Measurements from ENCODE around the gene MBIP. TPM values are rescaled to one million over a fixed set of nuclear protein-coding genes. Genes with fewer than 3 reads are reported as not detected.

MBIP gene
- total and polyA plus RNA-seq, 4 donors: 23.5 to 37.5 (median 28.3) TPM

GRCh38 chr14:36295642-36296627, 24.5 kb downstream of the MBIP start:
- Histone ChIP-seq H3K27ac (ENCODE audit: low read depth, low read length) (no peak overlapping the region), H3K4me3 (ENCODE audit: low read depth, low read length) (no peak overlapping the region), H3K27me3 (ENCODE audit: control insufficient read depth, insufficient read depth, low read length) (no peaks in the 10 kb centered on the region), H3K4me1 (ENCODE audit: control insufficient read depth, insufficient read depth, low read length) (no peaks in the 10 kb centered on the region), H3K36me3 (ENCODE audit: control insufficient read depth, insufficient read depth, low read length) (peaks cover 7% of the 10 kb centered on the region), H3K9me3 (ENCODE audit: control insufficient read depth, insufficient read depth, low read length) (no peaks in the 10 kb centered on the region)
- 100% methylated on average over 2 of the region's 4 CpGs for WGBS (ENCODE audit: insufficient coverage)
- DNase-seq (ENCODE audit: low read depth in 4 of 6, low spot score in 6 of 6): no peak

- no peak for DNase-seq (ENCODE audit: low read depth in 4 of 6, low spot score in 6 of 6)
- peaks cover 7% of the 10 kb centered on the region for H3K36me3 ChIP-seq (ENCODE audit: control insufficient read depth, insufficient read depth, low read length)
- no peak overlapping the region for H3K4me3 ChIP-seq (ENCODE audit: low read depth, low read length)
- no peak overlapping the region for H3K27ac ChIP-seq (ENCODE audit: low read depth, low read length)
- no peaks in the 10 kb centered on the region for H3K27me3 ChIP-seq (ENCODE audit: control insufficient read depth, insufficient read depth, low read length)
- WGBS (ENCODE audit: insufficient coverage): no CpG with 5 or more reads among the region's 4 CpGs
- H3K9me3 ChIP-seq (ENCODE audit: control insufficient read depth, insufficient read depth, low read length): no peaks in the 10 kb centered on the region
- H3K4me1 ChIP-seq (ENCODE audit: control insufficient read depth, insufficient read depth, low read length): no peaks in the 10 kb centered on the region
These were observed 25.9 kb downstream of the MBIP start for GRCh38 chr14:36294543-36294942.

GRCh38 chr14:36293824-36294223, 26.6 kb downstream of the MBIP start:
- Histone ChIP-seq H3K27me3 (ENCODE audit: control insufficient read depth, insufficient read depth, low read length) (no peaks in the 10 kb centered on the region), H3K27ac (ENCODE audit: low read depth, low read length) (no peak overlapping the region), H3K9me3 (ENCODE audit: control insufficient read depth, insufficient read depth, low read length) (no peaks in the 10 kb centered on the region), H3K4me3 (ENCODE audit: low read depth, low read length) (no peak overlapping the region), H3K36me3 (ENCODE audit: control insufficient read depth, insufficient read depth, low read length) (peaks cover 7% of the 10 kb centered on the region), H3K4me1 (ENCODE audit: control insufficient read depth, insufficient read depth, low read length) (no peaks in the 10 kb centered on the region)
- DNase-seq (ENCODE audit: low read depth in 4 of 6, low spot score in 6 of 6): no peak
- WGBS (ENCODE audit: insufficient coverage): no CpG with 5 or more reads among the region's 1 CpG

GRCh38 chr14:36289954-36290353, 30.5 kb downstream of the MBIP start:
- H3K27ac ChIP-seq (ENCODE audit: low read depth, low read length): no peak overlapping the region
- H3K36me3 ChIP-seq (ENCODE audit: control insufficient read depth, insufficient read depth, low read length): no peaks in the 10 kb centered on the region
- H3K4me3 ChIP-seq (ENCODE audit: low read depth, low read length): no peak overlapping the region
- no CpG with 5 or more reads among the region's 1 CpG for WGBS (ENCODE audit: insufficient coverage)
- no peaks in the 10 kb centered on the region for H3K9me3 ChIP-seq (ENCODE audit: control insufficient read depth, insufficient read depth, low read length)
- no peaks in the 10 kb centered on the region for H3K27me3 ChIP-seq (ENCODE audit: control insufficient read depth, insufficient read depth, low read length)
- DNase-seq (ENCODE audit: low read depth in 4 of 6, low spot score in 6 of 6): no peak
- no peaks in the 10 kb centered on the region for H3K4me1 ChIP-seq (ENCODE audit: control insufficient read depth, insufficient read depth, low read length)

- no peak overlapping the region for H3K27ac ChIP-seq (ENCODE audit: low read depth, low read length)
- H3K4me3 ChIP-seq (ENCODE audit: low read depth, low read length): no peak overlapping the region
- WGBS (ENCODE audit: insufficient coverage): no CpG with 5 or more reads among the region's 3 CpGs
- no peaks in the 10 kb centered on the region for H3K27me3 ChIP-seq (ENCODE audit: control insufficient read depth, insufficient read depth, low read length)
- no peaks in the 10 kb centered on the region for H3K4me1 ChIP-seq (ENCODE audit: control insufficient read depth, insufficient read depth, low read length)
- H3K9me3 ChIP-seq (ENCODE audit: control insufficient read depth, insufficient read depth, low read length): no peaks in the 10 kb centered on the region
- DNase-seq (ENCODE audit: low read depth in 4 of 6, low spot score in 6 of 6): no peak
- no peaks in the 10 kb centered on the region for H3K36me3 ChIP-seq (ENCODE audit: control insufficient read depth, insufficient read depth, low read length)
These were observed 31.9 kb downstream of the MBIP start for GRCh38 chr14:36288496-36288895.

GRCh38 chr14:36284971-36285595, 35.4 kb downstream of the MBIP start:
- H3K36me3 ChIP-seq (ENCODE audit: control insufficient read depth, insufficient read depth, low read length): no peaks in the 10 kb centered on the region
- no peak overlapping the region for H3K4me3 ChIP-seq (ENCODE audit: low read depth, low read length)
- DNase-seq (ENCODE audit: low read depth in 4 of 6, low spot score in 6 of 6): no peak
- no peak overlapping the region for H3K27ac ChIP-seq (ENCODE audit: low read depth, low read length)
- no peaks in the 10 kb centered on the region for H3K9me3 ChIP-seq (ENCODE audit: control insufficient read depth, insufficient read depth, low read length)
- H3K27me3 ChIP-seq (ENCODE audit: control insufficient read depth, insufficient read depth, low read length): peaks cover 3% of the 10 kb centered on the region
- no peaks in the 10 kb centered on the region for H3K4me1 ChIP-seq (ENCODE audit: control insufficient read depth, insufficient read depth, low read length)
- WGBS (ENCODE audit: insufficient coverage): 100% methylated on average over 2 of the region's 4 CpGs

GRCh38 chr14:36281309-36281708, 39.1 kb downstream of the MBIP start:
- peaks cover 10% of the 10 kb centered on the region for H3K27me3 ChIP-seq (ENCODE audit: control insufficient read depth, insufficient read depth, low read length)
- H3K4me3 ChIP-seq (ENCODE audit: low read depth, low read length): no peak overlapping the region
- no peaks in the 10 kb centered on the region for H3K36me3 ChIP-seq (ENCODE audit: control insufficient read depth, insufficient read depth, low read length)
- no CpG with 5 or more reads among the region's 2 CpGs for WGBS (ENCODE audit: insufficient coverage)
- DNase-seq (ENCODE audit: low read depth in 4 of 6, low spot score in 6 of 6): peak in 1 of 6 donors; percentile 52
- no peak overlapping the region for H3K27ac ChIP-seq (ENCODE audit: low read depth, low read length)
- no peaks in the 10 kb centered on the region for H3K9me3 ChIP-seq (ENCODE audit: control insufficient read depth, insufficient read depth, low read length)
- no peaks in the 10 kb centered on the region for H3K4me1 ChIP-seq (ENCODE audit: control insufficient read depth, insufficient read depth, low read length)

GRCh38 chr14:36279306-36280190, 40.9 kb downstream of the MBIP start:
- no peaks in the 10 kb centered on the region for H3K9me3 ChIP-seq (ENCODE audit: control insufficient read depth, insufficient read depth, low read length)
- WGBS (ENCODE audit: insufficient coverage): 7% methylated on average over 2 of the region's 7 CpGs
- H3K4me3 ChIP-seq (ENCODE audit: low read depth, low read length): no peak overlapping the region
- H3K36me3 ChIP-seq (ENCODE audit: control insufficient read depth, insufficient read depth, low read length): no peaks in the 10 kb centered on the region
- no peak overlapping the region for H3K27ac ChIP-seq (ENCODE audit: low read depth, low read length)
- H3K4me1 ChIP-seq (ENCODE audit: control insufficient read depth, insufficient read depth, low read length): no peaks in the 10 kb centered on the region
- peak in 1 of 6 donors; percentile 14 for DNase-seq (ENCODE audit: low read depth in 4 of 6, low spot score in 6 of 6)
- H3K27me3 ChIP-seq (ENCODE audit: control insufficient read depth, insufficient read depth, low read length): peaks cover 20% of the 10 kb centered on the region

- 100% methylated on average over 1 of the region's 3 CpGs for WGBS (ENCODE audit: insufficient coverage)
- peaks cover 46% of the 10 kb centered on the region for H3K27me3 ChIP-seq (ENCODE audit: control insufficient read depth, insufficient read depth, low read length)
- peak in 1 of 6 donors; percentile 45 for DNase-seq (ENCODE audit: low read depth in 4 of 6, low spot score in 6 of 6)
These were observed 44.7 kb downstream of the MBIP start for GRCh38 chr14:36275741-36276140.

More at GRCh38 chr14:36275741-36276140, 44.7 kb downstream of the MBIP start:
- no peak overlapping the region for H3K27ac ChIP-seq (ENCODE audit: low read depth, low read length)
- no peaks in the 10 kb centered on the region for H3K36me3 ChIP-seq (ENCODE audit: control insufficient read depth, insufficient read depth, low read length)
- no peak overlapping the region for H3K4me3 ChIP-seq (ENCODE audit: low read depth, low read length)
- H3K4me1 ChIP-seq (ENCODE audit: control insufficient read depth, insufficient read depth, low read length): peaks cover 10% of the 10 kb centered on the region
- H3K9me3 ChIP-seq (ENCODE audit: control insufficient read depth, insufficient read depth, low read length): no peaks in the 10 kb centered on the region

All from spinal cord (tissue), 10 donors.